ENCODE data around the gene TCN2.

TCN2 gene

GRCh38 chr22:30643055-30643875 lies 36.3 kb downstream of the TCN2 start:
- no peak overlapping the region for H2BK5ac ChIP-seq (ENCODE audit: low read depth, low read length, poor library complexity, severe bottlenecking)
- DNase-seq = no peak

GRCh38 chr22:30646518-30647160 lies 39.7 kb downstream of the TCN2 start:
- H2BK5ac ChIP-seq (ENCODE audit: low read depth, low read length, poor library complexity, severe bottlenecking) = no peak overlapping the region
- peak overlapping the region; percentile 19 for H4K8ac ChIP-seq (ENCODE audit: low read length)
- no peak overlapping the region for H2AK5ac ChIP-seq (ENCODE audit: low read length, severe bottlenecking)
- no peak overlapping the region for H3K4me2 ChIP-seq (ENCODE audit: low read length, poor library complexity, severe bottlenecking)
- no peak overlapping the region for H4K91ac ChIP-seq (ENCODE audit: low read length)
- H3K18ac ChIP-seq (ENCODE audit: low read depth in 1 of 2, low read length in 2 of 2) = no peak overlapping the region
- H3K27me3 ChIP-seq (ENCODE audit: control insufficient read depth in 1 of 2, insufficient read depth in 1 of 2, low read length in 2 of 2) = no peaks in the 10 kb centered on the region
- no peak overlapping the region for H3K14ac ChIP-seq (ENCODE audit: low read length in 2 of 2)
- no peak overlapping the region for H3K23ac ChIP-seq (ENCODE audit: low read length in 2 of 2)
- peaks cover 8 to 25% of the 10 kb centered on the region in 2 experiments for H3K36me3 ChIP-seq (ENCODE audit: control insufficient read depth in 1 of 2, insufficient read depth in 2 of 2, low read depth in 1 of 2, low read length in 2 of 2)
- no peak overlapping the region for H2BK15ac ChIP-seq (ENCODE audit: low read depth, poor library complexity, severe bottlenecking)
- DNase-seq = no peak
- no peak overlapping the region for H3K9ac ChIP-seq (ENCODE audit: low read length)
- H2AFZ ChIP-seq (ENCODE audit: low read depth, low read length) = no peak overlapping the region
- WGBS = 94% methylated on average over 24 of the region's 25 CpGs
- H3K4ac ChIP-seq (ENCODE audit: low read depth in 1 of 2, low read length in 2 of 2) = no peak overlapping the region
- no peak overlapping the region for H3K27ac ChIP-seq (ENCODE audit: low read length, poor library complexity, severe bottlenecking)
- no peak overlapping the region for H3K4me3 ChIP-seq (ENCODE audit: insufficient read depth in 1 of 2, low read depth in 1 of 2, low read length in 2 of 2)
- H3K9me3 ChIP-seq (ENCODE audit: control insufficient read depth, low read length) = no peaks in the 10 kb centered on the region
- H3K4me1 ChIP-seq (ENCODE audit: control insufficient read depth, insufficient read depth, low read depth, low read length) = peaks cover 13% of the 10 kb centered on the region
- peaks cover 18% of the 10 kb centered on the region for H3K79me1 ChIP-seq (replicated peaks; ENCODE audit: low read length, poor library complexity, severe bottlenecking)
- no peak overlapping the region for H2BK12ac ChIP-seq (ENCODE audit: low read length in 2 of 2)
- no peak overlapping the region for H2BK120ac ChIP-seq (ENCODE audit: low read depth, low read length)

More at GRCh38 chr22:30643055-30643875, 36.3 kb downstream of the TCN2 start:
- no peak overlapping the region for H3K23ac ChIP-seq (ENCODE audit: low read length in 2 of 2)
- H3K36me3 ChIP-seq (ENCODE audit: control insufficient read depth in 1 of 2, insufficient read depth in 2 of 2, low read depth in 1 of 2, low read length in 2 of 2) = peaks cover 12 to 27% of the 10 kb centered on the region in 2 experiments
- no peak overlapping the region for H2AFZ ChIP-seq (ENCODE audit: low read depth, low read length)
- no peak overlapping the region for H3K4me3 ChIP-seq (ENCODE audit: insufficient read depth in 1 of 2, low read depth in 1 of 2, low read length in 2 of 2)
- no peaks in the 10 kb centered on the region for H3K9me3 ChIP-seq (ENCODE audit: control insufficient read depth, low read length)
- no peaks in the 10 kb centered on the region for H3K27me3 ChIP-seq (ENCODE audit: control insufficient read depth in 1 of 2, insufficient read depth in 1 of 2, low read length in 2 of 2)
- H3K9ac ChIP-seq (ENCODE audit: low read length) = peak overlapping the region; percentile 84
- no peak overlapping the region for H3K27ac ChIP-seq (ENCODE audit: low read length, poor library complexity, severe bottlenecking)
- H2BK12ac ChIP-seq (ENCODE audit: low read length in 2 of 2) = peak overlapping the region in 1 of 2 experiments; percentile 22
- no peak overlapping the region for H2AK5ac ChIP-seq (ENCODE audit: low read length, severe bottlenecking)
- no peak overlapping the region for H4K91ac ChIP-seq (ENCODE audit: low read length)
- peaks cover 12% of the 10 kb centered on the region for H3K4me1 ChIP-seq (ENCODE audit: control insufficient read depth, insufficient read depth, low read depth, low read length)
- H3K18ac ChIP-seq (ENCODE audit: low read depth in 1 of 2, low read length in 2 of 2) = no peak overlapping the region
- H2BK120ac ChIP-seq (ENCODE audit: low read depth, low read length) = no peak overlapping the region
- H3K14ac ChIP-seq (ENCODE audit: low read length in 2 of 2) = no peak overlapping the region
- no peak overlapping the region for H4K8ac ChIP-seq (ENCODE audit: low read length)
- H3K4ac ChIP-seq (ENCODE audit: low read depth in 1 of 2, low read length in 2 of 2) = no peak overlapping the region
- H3K4me2 ChIP-seq (ENCODE audit: low read length, poor library complexity, severe bottlenecking) = no peak overlapping the region
- WGBS = 95% methylated on average over 16 of the region's 16 CpGs
- peaks cover 22% of the 10 kb centered on the region for H3K79me1 ChIP-seq (replicated peaks; ENCODE audit: low read length, poor library complexity, severe bottlenecking)
- no peak overlapping the region for H2BK15ac ChIP-seq (ENCODE audit: low read depth, poor library complexity, severe bottlenecking)

GRCh38 chr22:30647536-30647935 lies 40.6 kb downstream of the TCN2 start:
- H2AK5ac ChIP-seq (ENCODE audit: low read length, severe bottlenecking) = no peak overlapping the region
- no peak overlapping the region for H2AFZ ChIP-seq (ENCODE audit: low read depth, low read length)
- H3K9ac ChIP-seq (ENCODE audit: low read length) = no peak overlapping the region
- H3K4me2 ChIP-seq (ENCODE audit: low read length, poor library complexity, severe bottlenecking) = no peak overlapping the region
- peaks cover 15% of the 10 kb centered on the region for H3K79me1 ChIP-seq (replicated peaks; ENCODE audit: low read length, poor library complexity, severe bottlenecking)
- no peaks in the 10 kb centered on the region for H3K27me3 ChIP-seq (ENCODE audit: control insufficient read depth in 1 of 2, insufficient read depth in 1 of 2, low read length in 2 of 2)
- no peak overlapping the region for H2BK12ac ChIP-seq (ENCODE audit: low read length in 2 of 2)
- H4K91ac ChIP-seq (ENCODE audit: low read length) = no peak overlapping the region
- no peak overlapping the region for H3K18ac ChIP-seq (ENCODE audit: low read depth in 1 of 2, low read length in 2 of 2)
- DNase-seq = no peak
- H3K23ac ChIP-seq (ENCODE audit: low read length in 2 of 2) = no peak overlapping the region
- peaks cover 8 to 25% of the 10 kb centered on the region in 2 experiments for H3K36me3 ChIP-seq (ENCODE audit: control insufficient read depth in 1 of 2, insufficient read depth in 2 of 2, low read depth in 1 of 2, low read length in 2 of 2)
- H2BK5ac ChIP-seq (ENCODE audit: low read depth, low read length, poor library complexity, severe bottlenecking) = no peak overlapping the region
- no peak overlapping the region for H3K27ac ChIP-seq (ENCODE audit: low read length, poor library complexity, severe bottlenecking)
- no peak overlapping the region for H4K8ac ChIP-seq (ENCODE audit: low read length)
- H3K4ac ChIP-seq (ENCODE audit: low read depth in 1 of 2, low read length in 2 of 2) = no peak overlapping the region
- H3K9me3 ChIP-seq (ENCODE audit: control insufficient read depth, low read length) = no peaks in the 10 kb centered on the region
- 94% methylated on average over 3 of the region's 3 CpGs for WGBS
- no peak overlapping the region for H3K4me3 ChIP-seq (ENCODE audit: insufficient read depth in 1 of 2, low read depth in 1 of 2, low read length in 2 of 2)
- H2BK120ac ChIP-seq (ENCODE audit: low read depth, low read length) = no peak overlapping the region
- H2BK15ac ChIP-seq (ENCODE audit: low read depth, poor library complexity, severe bottlenecking) = no peak overlapping the region
- no peak overlapping the region for H3K14ac ChIP-seq (ENCODE audit: low read length in 2 of 2)
- H3K4me1 ChIP-seq (ENCODE audit: control insufficient read depth, insufficient read depth, low read depth, low read length) = peaks cover 13% of the 10 kb centered on the region

- Histone ChIP-seq H3K9me3 (ENCODE audit: control insufficient read depth, low read length) (no peaks in the 10 kb centered on the region), H2BK120ac (ENCODE audit: low read depth, low read length) (no peak overlapping the region), H3K18ac (ENCODE audit: low read depth in 1 of 2, low read length in 2 of 2) (no peak overlapping the region), H4K8ac (ENCODE audit: low read length) (no peak overlapping the region), H3K79me1 (replicated peaks; ENCODE audit: low read length, poor library complexity, severe bottlenecking) (peaks cover 15% of the 10 kb centered on the region), H3K4me2 (ENCODE audit: low read length, poor library complexity, severe bottlenecking) (no peak overlapping the region), H3K36me3 (ENCODE audit: control insufficient read depth in 1 of 2, insufficient read depth in 2 of 2, low read depth in 1 of 2, low read length in 2 of 2) (peaks cover 8 to 25% of the 10 kb centered on the region in 2 experiments), H2BK12ac (ENCODE audit: low read length in 2 of 2) (no peak overlapping the region), H2BK15ac (ENCODE audit: low read depth, poor library complexity, severe bottlenecking) (no peak overlapping the region), H3K4me1 (ENCODE audit: control insufficient read depth, insufficient read depth, low read depth, low read length) (peaks cover 13% of the 10 kb centered on the region), H3K4ac (ENCODE audit: low read depth in 1 of 2, low read length in 2 of 2) (no peak overlapping the region), H2AFZ (ENCODE audit: low read depth, low read length) (no peak overlapping the region), H2BK5ac (ENCODE audit: low read depth, low read length, poor library complexity, severe bottlenecking) (no peak overlapping the region), H3K14ac (ENCODE audit: low read length in 2 of 2) (no peak overlapping the region), H4K91ac (ENCODE audit: low read length) (no peak overlapping the region), H3K9ac (ENCODE audit: low read length) (peak overlapping the region; percentile 53), H3K4me3 (ENCODE audit: insufficient read depth in 1 of 2, low read depth in 1 of 2, low read length in 2 of 2) (no peak overlapping the region), H2AK5ac (ENCODE audit: low read length, severe bottlenecking) (no peak overlapping the region), H3K27ac (ENCODE audit: low read length, poor library complexity, severe bottlenecking) (no peak overlapping the region), H3K27me3 (ENCODE audit: control insufficient read depth in 1 of 2, insufficient read depth in 1 of 2, low read length in 2 of 2) (no peaks in the 10 kb centered on the region), H3K23ac (ENCODE audit: low read length in 2 of 2) (no peak overlapping the region)
- 96% methylated on average over 3 of the region's 3 CpGs for WGBS
- DNase-seq = no peak
These were observed 41.9 kb downstream of the TCN2 start for GRCh38 chr22:30648825-30649224.
